C4-2B (cell line): ENCODE data around the gene ATAD3A.

Experiments
- H3K27ac ChIP-seq: fragments of 450-650 bp; 2 replicates; pipeline ENCODE4 v1.5.1; 2017
- CTCF ChIP-seq: fragments of 450-650 bp; conservative IDR thresholded peaks from 2 replicates; pipeline ENCODE4 v1.5.1; 2017; ENCODE audit warnings: mild to moderate bottlenecking
- ZFX ChIP-seq: fragments of 450-650 bp; IDR thresholded peaks from 2 replicates; pipeline ENCODE4 v1.6.1; 2017

ATAD3A gene

GRCh38 chr1:1534401-1535154, 22.6 kb downstream of the ATAD3A start:
- no peak overlapping the region for H3K27ac ChIP-seq
- no peak for TF ChIP-seq ZFX
- no peak for TF ChIP-seq CTCF

GRCh38 chr1:1535201-1536018, 23.4 kb downstream of the ATAD3A start:
- no peak overlapping the region for H3K27ac ChIP-seq
- TF ChIP-seq ZFX (no peak), CTCF (no peak)

GRCh38 chr1:1536019-1536937, 24.3 kb downstream of the ATAD3A start:
- H3K27ac ChIP-seq, result no peak overlapping the region
- no peak for TF ChIP-seq CTCF
- TF ChIP-seq ZFX, result no peak

- no peak overlapping the region for H3K27ac ChIP-seq
- TF ChIP-seq ZFX (no peak), CTCF (no peak)
These were observed 25.1 kb downstream of the ATAD3A start for GRCh38 chr1:1536938-1537546.

- H3K27ac ChIP-seq, result no peak overlapping the region
- TF ChIP-seq CTCF (no peak), ZFX (no peak)
These were observed 25.8 kb downstream of the ATAD3A start for GRCh38 chr1:1537626-1538250.

- H3K27ac ChIP-seq, result no peak overlapping the region
- TF ChIP-seq ZFX (no peak), CTCF (no peak)
These were observed 26.4 kb downstream of the ATAD3A start for GRCh38 chr1:1538334-1538733.
